COR-L47 (cell line): ENCODE data around the gene SMCHD1.

ENCODE experiments used
- DNase-seq: peaks from one replicate; lab custom pipeline; 2025; lab: John Stamatoyannopoulos, UW

Gene SMCHD1

DNA sequence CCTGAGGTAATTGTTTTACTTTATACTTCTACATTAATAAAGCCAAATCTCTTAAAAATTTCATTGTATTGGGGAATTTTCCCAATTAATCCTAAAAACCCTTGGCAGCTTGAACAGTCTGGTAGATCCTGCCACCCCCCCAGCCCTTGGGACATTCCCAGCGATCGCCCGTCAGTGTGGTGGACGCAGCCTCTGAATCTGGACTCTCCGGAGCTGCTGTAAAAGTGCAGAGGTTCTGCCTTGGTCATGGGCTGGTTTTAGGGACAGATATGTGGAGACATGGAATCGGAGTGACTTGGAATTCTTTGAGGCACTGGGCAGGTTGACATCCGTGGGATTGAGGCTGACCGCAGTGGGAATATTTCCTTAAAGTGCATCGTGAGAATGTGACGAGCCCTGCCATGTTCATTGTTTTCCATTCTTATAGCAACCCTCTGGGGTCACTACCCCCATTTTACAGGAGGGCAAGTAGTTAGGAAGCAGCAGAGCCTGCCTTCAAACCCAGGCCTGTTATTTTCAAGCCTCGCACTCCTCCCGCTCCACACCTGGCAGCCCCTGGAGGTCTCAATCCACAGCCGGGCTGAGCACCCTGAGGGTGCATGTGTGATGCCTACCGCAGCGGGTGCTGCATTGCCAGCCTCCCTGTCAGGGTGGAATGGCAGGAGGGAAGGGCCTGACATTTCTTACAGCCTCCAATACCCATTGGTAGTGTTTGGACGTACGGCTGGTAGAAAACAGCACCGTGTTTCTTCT is 197.8 kb downstream of the SMCHD1 start:
- DNase-seq: no peak

DNA sequence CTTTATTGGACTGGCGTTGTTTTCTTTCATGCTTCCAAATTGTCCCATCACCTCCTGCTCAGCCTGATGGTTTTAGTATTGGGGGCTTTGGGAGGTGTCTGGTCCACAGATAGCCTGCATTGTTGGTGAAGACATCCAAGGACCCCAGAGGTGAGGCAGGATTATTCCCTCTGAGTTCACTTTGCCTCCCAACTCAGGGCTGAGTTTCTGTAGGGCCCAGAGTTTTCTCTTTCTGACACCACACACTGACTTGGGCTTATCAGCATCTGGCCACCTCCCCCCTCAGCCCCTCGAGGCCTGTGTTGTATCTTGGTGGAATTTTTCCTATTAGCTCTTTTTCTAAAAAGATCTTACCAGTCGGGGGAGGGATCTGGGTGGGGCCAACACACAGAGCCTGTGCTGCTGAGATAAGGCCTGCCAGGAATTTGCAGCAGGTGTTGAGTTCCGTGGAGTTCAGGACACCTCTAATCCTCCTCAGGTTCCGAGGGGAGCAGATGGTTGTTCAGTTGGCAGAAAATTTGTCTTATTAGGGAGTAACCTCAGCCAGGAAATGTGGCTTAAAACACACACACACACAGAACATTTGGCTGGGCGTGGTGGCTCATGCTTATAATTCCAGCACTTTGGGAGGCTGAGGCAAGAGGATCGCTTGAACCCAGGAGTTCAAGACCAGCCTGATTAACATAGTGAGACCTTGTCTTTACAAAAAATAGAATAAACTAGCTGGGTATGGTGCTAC is 198.6 kb downstream of the SMCHD1 start:
- no peak for DNase-seq
